ENCODE data around the gene RNF13.
"Not testable (repeated sequence)": the region's sequence is repeated elsewhere in the genome, so short reads cannot be mapped to it uniquely, and the experiment has no call there.

RNF13 gene

GRCh38 chr3:149801195-149801594 is 11.8 kb upstream of the RNF13 start:
- no peak for DNase-seq (ENCODE audit: low read depth)

GRCh38 chr3:149801639-149802038 is 11.4 kb upstream of the RNF13 start:
- no peak for DNase-seq (ENCODE audit: low read depth)

DNA sequence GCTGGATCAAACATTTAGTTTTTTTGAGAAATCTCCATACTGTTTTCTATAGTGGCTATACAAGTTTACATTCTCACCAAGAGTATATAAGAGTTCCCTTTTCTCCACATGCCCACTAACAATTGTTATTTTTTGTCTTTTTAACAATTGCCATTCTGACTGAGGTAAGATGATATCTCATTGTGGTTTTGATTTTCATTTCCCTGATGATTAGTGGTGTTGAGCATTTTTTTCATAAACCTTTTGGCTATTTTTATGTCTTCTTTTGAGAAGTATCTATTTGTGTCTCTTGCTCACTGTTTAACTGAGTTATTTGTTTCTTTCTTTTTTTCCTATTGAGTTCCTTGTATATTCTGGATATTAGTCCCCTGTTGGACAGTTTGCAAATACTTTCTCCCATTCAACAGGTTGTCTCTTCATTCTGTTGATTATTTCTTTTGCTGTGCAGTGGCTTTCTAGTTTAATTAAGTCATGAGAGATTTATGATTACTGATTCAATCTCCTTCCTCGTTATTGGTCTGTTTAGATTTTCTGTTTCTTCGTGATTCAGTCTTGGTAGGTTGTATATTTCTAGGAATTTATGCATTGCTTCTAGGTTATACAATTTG is 6.7 kb upstream of the RNF13 start:
- DNase-seq (ENCODE audit: low read depth), result no peak

- DNase-seq (ENCODE audit: low read depth), result peak; percentile 86
These were observed 4.7 kb upstream of the RNF13 start for GRCh38 chr3:149808209-149808829.

DNA sequence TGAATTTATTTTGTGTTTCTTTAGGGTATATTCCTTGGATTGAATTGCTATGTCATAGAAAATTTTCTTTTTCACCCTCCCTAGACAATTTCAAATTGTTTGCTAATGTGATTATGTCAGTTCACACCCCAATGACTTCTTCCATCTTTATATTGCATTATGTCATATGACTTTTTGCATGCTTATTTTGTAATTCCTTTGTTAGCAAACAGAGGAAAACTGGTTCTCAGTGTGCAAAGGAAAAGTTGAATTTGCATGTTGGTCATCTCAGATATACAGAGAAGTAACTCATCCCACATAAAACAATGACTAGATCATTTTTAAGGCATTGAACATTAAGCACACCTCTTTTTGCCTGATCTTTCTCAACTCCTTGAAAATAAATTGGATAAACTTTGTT is 3.3 kb upstream of the RNF13 start:
- no peak for DNase-seq (ENCODE audit: low read depth)

- no peak for DNase-seq (ENCODE audit: low read depth)
These were observed 2.2 kb upstream of the RNF13 start for GRCh38 chr3:149810846-149811245.

GRCh38 chr3:149812165-149812605 is 830 bp upstream of the RNF13 start:
- no peak for DNase-seq (ENCODE audit: low read depth)

- DNase-seq (ENCODE audit: low read depth), result peak; percentile 52
These were observed 609 bp downstream of the RNF13 start for GRCh38 chr3:149813367-149814281.

- no peak for DNase-seq (ENCODE audit: low read depth)
These were observed 2.3 kb downstream of the RNF13 start for GRCh38 chr3:149815321-149815720.

GRCh38 chr3:149815728-149816127 is 2.7 kb downstream of the RNF13 start:
- no peak for DNase-seq (ENCODE audit: low read depth)

- DNase-seq (ENCODE audit: low read depth), result no peak
These were observed 3.3 kb downstream of the RNF13 start for GRCh38 chr3:149816311-149816710.

DNA sequence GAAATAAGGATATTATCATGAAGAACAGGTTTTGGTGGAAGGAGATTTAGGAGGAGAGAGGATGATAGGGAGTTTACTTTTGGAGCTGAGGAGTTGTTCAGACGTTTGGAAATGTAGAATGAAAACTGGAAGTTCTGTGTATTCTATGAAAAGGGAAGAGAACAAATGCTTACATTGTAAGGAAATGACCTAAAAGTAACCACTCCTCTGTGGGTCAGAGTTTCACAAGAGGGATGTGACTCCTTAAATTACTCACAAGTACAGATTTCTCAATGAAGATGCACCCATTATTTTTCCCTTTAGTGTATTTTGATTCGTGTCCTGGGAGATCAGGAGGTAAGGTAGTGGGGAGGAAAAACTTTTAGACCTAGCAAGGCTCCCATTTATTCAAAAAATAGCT is 4.0 kb downstream of the RNF13 start:
- peak; percentile 90 for DNase-seq (ENCODE audit: low read depth)

- DNase-seq (ENCODE audit: low read depth), result no peak
These were observed 6.4 kb downstream of the RNF13 start for GRCh38 chr3:149819432-149819831.

DNA sequence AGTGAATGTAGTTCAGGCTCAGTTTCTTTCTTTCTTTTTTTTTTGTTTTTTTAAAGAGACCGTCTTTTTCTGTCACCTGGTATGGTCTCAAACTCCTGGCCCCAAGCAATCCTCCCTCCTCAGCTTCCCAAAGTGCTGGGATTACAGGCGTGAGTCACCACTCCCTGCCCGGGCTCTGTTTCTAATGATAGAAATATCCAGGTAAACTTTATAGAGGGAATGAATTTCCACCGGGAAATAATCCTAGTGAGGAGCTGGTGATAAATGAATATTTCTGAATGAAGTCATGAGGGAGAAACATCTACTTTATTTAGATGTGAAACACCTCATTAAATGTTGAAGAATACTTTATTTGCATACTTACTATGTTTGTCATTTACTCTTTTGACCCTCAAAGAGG is 7.2 kb downstream of the RNF13 start:
- no peak for DNase-seq (ENCODE audit: low read depth)

DNA sequence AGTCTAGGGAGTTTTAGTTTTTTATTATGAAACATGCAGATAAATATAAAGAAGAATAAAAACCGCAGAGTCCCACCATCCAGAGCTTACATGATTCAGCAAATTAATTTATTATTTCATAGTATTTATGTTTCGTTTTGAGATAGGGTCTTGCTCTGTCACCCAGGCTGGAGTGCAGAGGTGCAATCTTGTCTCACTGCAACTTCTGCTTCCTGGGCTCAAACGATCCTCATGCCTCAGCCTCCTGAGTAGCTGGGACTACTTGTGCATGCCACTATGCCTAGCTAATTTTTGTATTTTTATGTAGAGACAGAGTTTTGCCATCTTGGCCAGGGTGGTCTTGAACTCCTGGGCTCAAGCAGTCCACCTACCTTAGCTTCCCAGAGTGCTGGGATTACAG is 13.6 kb downstream of the RNF13 start:
- DNase-seq (ENCODE audit: low read depth), result no peak

GRCh38 chr3:149828390-149828789 is 15.4 kb downstream of the RNF13 start:
- no peak for DNase-seq (ENCODE audit: low read depth)

DNA sequence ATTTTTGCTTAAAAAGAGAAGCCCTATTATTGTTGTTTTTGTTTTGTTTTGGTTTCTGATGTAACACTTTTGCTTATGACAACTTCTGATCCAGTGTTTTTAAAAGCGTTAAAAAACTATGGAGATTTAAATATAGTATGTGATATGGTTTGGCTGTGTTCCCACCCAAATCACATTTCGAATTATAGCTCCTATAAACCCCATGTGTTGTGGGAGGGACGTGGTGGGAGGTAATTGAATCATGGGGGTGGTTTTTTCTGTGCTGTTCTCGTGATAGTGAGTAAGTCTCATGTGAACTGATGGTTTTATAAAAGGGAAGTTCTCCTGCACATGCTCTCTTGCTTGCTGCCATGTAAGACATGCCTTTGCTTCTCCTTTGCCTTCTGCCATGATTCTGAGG is 16.6 kb downstream of the RNF13 start:
- not testable (repeated sequence) for DNase-seq (ENCODE audit: low read depth)

DNA sequence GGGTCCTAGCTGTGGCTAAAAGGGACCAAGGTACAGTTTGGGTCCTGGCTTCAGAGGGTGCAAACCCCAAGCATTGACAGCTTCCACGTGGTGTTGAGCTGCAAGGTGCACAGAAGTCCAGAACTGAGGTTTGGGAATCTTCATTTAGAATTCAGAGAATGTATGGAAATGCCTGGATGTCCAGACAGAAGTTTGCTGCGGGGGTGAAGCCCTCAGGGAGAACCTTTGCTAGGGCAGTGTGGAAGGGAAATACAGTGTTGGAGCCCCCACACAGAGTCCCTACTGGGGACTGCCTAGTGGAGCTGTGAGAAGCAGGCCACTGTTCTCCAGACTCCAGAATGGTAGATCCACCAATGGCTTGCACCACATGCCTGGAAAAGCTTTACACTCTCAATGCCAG is 17.9 kb downstream of the RNF13 start:
- DNase-seq (ENCODE audit: low read depth), result no peak

- no peak for DNase-seq (ENCODE audit: low read depth)
These were observed 18.3 kb downstream of the RNF13 start for GRCh38 chr3:149831321-149831720.

GRCh38 chr3:149832086-149832485 is 19.1 kb downstream of the RNF13 start:
- peak; percentile 39 for DNase-seq (ENCODE audit: low read depth)

- no peak for DNase-seq (ENCODE audit: low read depth)
These were observed 20.2 kb downstream of the RNF13 start for GRCh38 chr3:149833241-149833640.

GRCh38 chr3:149838491-149838890 is 25.5 kb downstream of the RNF13 start:
- DNase-seq (ENCODE audit: low read depth), result not testable (repeated sequence)

DNA sequence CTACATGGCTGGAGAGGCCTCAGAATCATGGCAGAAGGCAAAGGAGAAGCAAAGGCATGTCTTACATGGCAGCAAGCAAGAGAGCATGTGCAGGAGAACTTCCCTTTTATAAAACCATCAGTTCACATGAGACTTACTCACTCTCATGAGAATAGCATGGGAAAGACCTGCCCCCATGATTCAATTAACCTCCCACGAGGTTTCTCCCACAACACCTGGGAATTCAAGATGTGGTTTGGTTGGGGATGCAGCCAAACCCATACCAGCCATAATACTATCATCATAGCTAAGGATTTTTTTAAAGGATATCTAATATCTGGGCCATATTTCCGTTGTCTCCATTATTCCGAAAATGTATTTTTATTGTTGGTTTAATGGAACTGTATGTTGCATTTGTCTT is 26.5 kb downstream of the RNF13 start:
- peak; percentile 6 for DNase-seq (ENCODE audit: low read depth)
